ENCODE measurements around the gene C2CD2.

- no peak for TF ChIP-seq CTCF (conservative IDR thresholded peaks at IDR 0.05; ENCODE audit: low read depth, low read length)
- no peak for TF ChIP-seq EZH2 (IDR thresholded peaks at IDR 0.05; ENCODE audit: low read length, unreplicated experiment)
- TF ChIP-seq EZH2phosphoT487 (IDR thresholded peaks at IDR 0.05; ENCODE audit: borderline replicate concordance, low read length), result no peak
Measured at GRCh38 chr21:41993744-41994143, 39.9 kb upstream of the C2CD2 start.

Data from PC-3 (cell line).